ENCODE measurements around the gene ZNF454. TPM values are rescaled to one million over a fixed set of nuclear protein-coding genes. Genes with fewer than 3 reads are reported as not detected.

Gene ZNF454
- total and polyA plus RNA-seq, 4 donors: 0.85 to 5.6 (median 2.2) TPM

Other genes starting within 250 kb of the ZNF454 start
- gene ZNF354A, start 210.5 kb upstream of the ZNF454 start, total RNA-seq: 10 to 100 TPM; 10.1 to 12.0 TPM
- gene ZNF354A, start 210.5 kb upstream of the ZNF454 start, polyA plus RNA-seq: 10 to 100 TPM in 1 of 2 donors, 1 to 10 TPM in 1; 7.9 to 12.1 TPM
- gene ZNF354B, start 81.2 kb upstream of the ZNF454 start, total RNA-seq: 10 to 100 TPM; 13.2 to 27.4 TPM
- 10 to 100 TPM in 1 of 2 donors, 1 to 10 TPM in 1; 4.5 to 11.2 TPM for gene ZNF354B, start 81.2 kb upstream of the ZNF454 start, polyA plus RNA-seq
- 1 to 10 TPM; 1.5 to 5.3 TPM for gene ZFP2, start 45.3 kb upstream of the ZNF454 start, total RNA-seq
- gene ZFP2, start 45.3 kb upstream of the ZNF454 start, polyA plus RNA-seq: 1 to 10 TPM in 1 of 2 donors, under 1 TPM in 1; 0.35 to 1.1 TPM
- gene GRM6, start 54.1 kb downstream of the ZNF454 start, total RNA-seq: not detected
- gene GRM6, start 54.1 kb downstream of the ZNF454 start, polyA plus RNA-seq: not detected
- gene ZNF879, start 82.6 kb downstream of the ZNF454 start, total RNA-seq: 1 to 10 TPM; 3.8 to 5.2 TPM
- gene ZNF879, start 82.6 kb downstream of the ZNF454 start, polyA plus RNA-seq: 1 to 10 TPM; 1.4 to 1.8 TPM
- gene ZNF354C, start 119.2 kb downstream of the ZNF454 start, total RNA-seq: 10 to 100 TPM in 1 of 2 donors, 1 to 10 TPM in 1; 3.9 to 15.8 TPM
- 1 to 10 TPM; 1.2 to 1.3 TPM for gene ZNF354C, start 119.2 kb downstream of the ZNF454 start, polyA plus RNA-seq